ENCODE measurements around the gene REXO4. TPM values are rescaled to one million over a fixed set of nuclear protein-coding genes. Genes with fewer than 3 reads are reported as not detected.
A peak's percentile ranks its signal among the peaks of the same experiment; 100 is the strongest.
"Not testable (repeated sequence)": the region's sequence is repeated elsewhere in the genome, so short reads cannot be mapped to it uniquely, and the experiment has no call there.

The REXO4 gene
- total RNA-seq, 1 donor from 2014 or later, result 22.5 TPM

DNA sequence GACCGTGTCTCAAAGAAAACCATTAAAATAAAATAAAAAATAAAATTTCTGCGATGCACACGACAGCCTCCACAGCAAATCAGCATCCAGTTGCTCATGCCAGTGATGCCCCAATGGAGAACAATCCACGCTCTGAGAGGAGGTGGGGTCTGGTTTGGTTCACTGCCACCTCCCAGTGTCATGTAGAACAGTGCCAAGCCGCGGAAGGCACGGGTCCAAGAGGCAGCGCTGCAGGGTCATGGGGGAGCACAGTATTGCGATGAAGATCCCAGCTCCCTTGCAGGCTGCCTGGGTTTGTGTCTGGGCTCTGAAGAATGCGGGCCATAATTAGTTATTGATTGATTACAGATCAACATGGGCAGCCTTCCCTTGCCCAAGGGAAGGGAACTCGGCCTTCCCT lies 35.8 kb upstream of the REXO4 start:
- no peak for TF ChIP-seq EZH2 (IDR thresholded peaks at IDR 0.05; ENCODE audit: insufficient read depth, low read length)
- no peak for TF ChIP-seq CTCF (IDR thresholded peaks at IDR 0.05; ENCODE audit: insufficient read depth, low read depth, low read length)
- Histone ChIP-seq H4K20me1 (ENCODE audit: insufficient read depth, low read length) (no peaks in the 10 kb centered on the region), H3K79me2 (ENCODE audit: insufficient read depth, low read length) (no peaks in the 10 kb centered on the region), H3K27ac (ENCODE audit: low read depth, low read length) (no peak overlapping the region), H2AFZ (ENCODE audit: low read depth, low read length) (no peak overlapping the region), H3K4me1 (ENCODE audit: insufficient read depth, low read length) (no peaks in the 10 kb centered on the region), H3K9ac (ENCODE audit: low read length) (no peak overlapping the region), H3K4me3 (ENCODE audit: insufficient read depth, low read depth, low read length) (no peak overlapping the region), H3K27me3 (ENCODE audit: insufficient read depth, low read length) (peaks cover 6% of the 10 kb centered on the region), H3K9me3 (ENCODE audit: insufficient read depth, low read depth, low read length) (no peaks in the 10 kb centered on the region), H3K36me3 (ENCODE audit: insufficient read depth, low read length) (no peaks in the 10 kb centered on the region), H3K4me2 (ENCODE audit: low read length) (no peak overlapping the region)
- no peak overlapping the region for H3K27ac Mint-ChIP-seq (ENCODE audit: unreplicated experiment)
- no peak overlapping the region for H3K4me3 Mint-ChIP-seq (ENCODE audit: unreplicated experiment)
- no peaks in the 10 kb centered on the region for H3K9me3 Mint-ChIP-seq (ENCODE audit: unreplicated experiment)
- no peak for FAIRE-seq
- no peaks in the 10 kb centered on the region for H3K36me3 Mint-ChIP-seq (ENCODE audit: low read depth, unreplicated experiment)
- H3K27me3 Mint-ChIP-seq (ENCODE audit: low read depth, unreplicated experiment), result peaks cover 11% of the 10 kb centered on the region
- peak; percentile 10 for DNase-seq (ENCODE audit: low read depth)
- no peaks in the 10 kb centered on the region for H3K4me1 Mint-ChIP-seq (ENCODE audit: low read depth, unreplicated experiment)

DNA sequence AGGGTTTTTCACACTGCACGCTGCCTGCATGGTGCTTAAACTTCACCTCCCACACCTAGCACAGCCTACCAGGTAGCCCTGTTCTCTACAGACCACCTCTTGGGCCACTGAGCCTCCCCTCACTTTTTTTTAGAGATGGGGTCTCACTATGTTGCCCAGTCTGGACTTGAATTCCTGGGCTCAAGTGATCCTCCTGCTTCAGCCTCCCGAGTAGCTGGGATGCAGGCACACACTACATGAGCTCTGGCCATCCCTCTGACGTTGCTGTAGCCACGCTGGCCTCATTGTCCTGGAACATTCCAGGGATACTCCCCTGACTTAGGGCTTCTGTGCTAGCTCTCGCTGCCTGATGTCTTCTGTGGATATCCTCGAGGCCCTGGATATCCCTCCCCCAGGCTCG lies 34.8 kb upstream of the REXO4 start:
- Histone ChIP-seq H3K27ac (ENCODE audit: low read depth, low read length) (no peak overlapping the region), H4K20me1 (ENCODE audit: insufficient read depth, low read length) (no peaks in the 10 kb centered on the region), H3K4me2 (ENCODE audit: low read length) (no peak overlapping the region), H3K79me2 (ENCODE audit: insufficient read depth, low read length) (no peaks in the 10 kb centered on the region), H3K4me1 (ENCODE audit: insufficient read depth, low read length) (no peaks in the 10 kb centered on the region), H3K27me3 (ENCODE audit: insufficient read depth, low read length) (peaks cover 6% of the 10 kb centered on the region), H3K9me3 (ENCODE audit: insufficient read depth, low read depth, low read length) (no peaks in the 10 kb centered on the region), H3K36me3 (ENCODE audit: insufficient read depth, low read length) (no peaks in the 10 kb centered on the region), H2AFZ (ENCODE audit: low read depth, low read length) (no peak overlapping the region), H3K9ac (ENCODE audit: low read length) (no peak overlapping the region), H3K4me3 (ENCODE audit: insufficient read depth, low read depth, low read length) (no peak overlapping the region)
- FAIRE-seq (no peak), DNase-seq (ENCODE audit: low read depth) (no peak)
- Mint-ChIP-seq H3K4me1 (ENCODE audit: low read depth, unreplicated experiment) (no peaks in the 10 kb centered on the region), H3K4me3 (ENCODE audit: unreplicated experiment) (no peak overlapping the region), H3K9me3 (ENCODE audit: unreplicated experiment) (no peaks in the 10 kb centered on the region), H3K27ac (ENCODE audit: unreplicated experiment) (no peak overlapping the region), H3K36me3 (ENCODE audit: low read depth, unreplicated experiment) (no peaks in the 10 kb centered on the region), H3K27me3 (ENCODE audit: low read depth, unreplicated experiment) (peaks cover 13% of the 10 kb centered on the region)
- no peak for TF ChIP-seq EZH2 (IDR thresholded peaks at IDR 0.05; ENCODE audit: insufficient read depth, low read length)
- no peak for TF ChIP-seq CTCF (IDR thresholded peaks at IDR 0.05; ENCODE audit: insufficient read depth, low read depth, low read length)

- H3K36me3 Mint-ChIP-seq (ENCODE audit: low read depth, unreplicated experiment); H3K9me3 Mint-ChIP-seq (ENCODE audit: unreplicated experiment); H3K36me3 ChIP-seq (ENCODE audit: insufficient read depth, low read length); H3K4me2 ChIP-seq (ENCODE audit: low read length); H3K9me3 ChIP-seq (ENCODE audit: insufficient read depth, low read depth, low read length); H3K27ac Mint-ChIP-seq (ENCODE audit: unreplicated experiment); H3K79me2 ChIP-seq (ENCODE audit: insufficient read depth, low read length); H3K27ac ChIP-seq (ENCODE audit: low read depth, low read length); H3K4me3 ChIP-seq (ENCODE audit: insufficient read depth, low read depth, low read length); FAIRE-seq; H2AFZ ChIP-seq (ENCODE audit: low read depth, low read length); H3K4me1 ChIP-seq (ENCODE audit: insufficient read depth, low read length); H3K4me3 Mint-ChIP-seq (ENCODE audit: unreplicated experiment); H3K9ac ChIP-seq (ENCODE audit: low read length); H3K4me1 Mint-ChIP-seq (ENCODE audit: low read depth, unreplicated experiment); DNase-seq (ENCODE audit: low read depth); H4K20me1 ChIP-seq (ENCODE audit: insufficient read depth, low read length): not testable (repeated sequence)
- peaks cover 13% of the 10 kb centered on the region for H3K27me3 Mint-ChIP-seq (ENCODE audit: low read depth, unreplicated experiment)
- H3K27me3 ChIP-seq (ENCODE audit: insufficient read depth, low read length), result peaks cover 11% of the 10 kb centered on the region
These were observed 34.1 kb upstream of the REXO4 start for GRCh38 chr9:133451865-133452264.

All from astrocyte (in vitro differentiated cells and primary cell).